Measurements from ENCODE around the gene TLK2. TPM values are rescaled to one million over a fixed set of nuclear protein-coding genes. Genes with fewer than 3 reads are reported as not detected.

TLK2 gene
- total and polyA plus RNA-seq, 2 experiments from 2014 or later = 19.6 to 56.1 TPM

GRCh38 chr17:62614142-62614541 is 135.5 kb downstream of the TLK2 start:
- H3K27ac Mint-ChIP-seq = no peak overlapping the region; the same call in 1 of the 2 replicates

More at GRCh38 chr17:62614142-62614541, 135.5 kb downstream of the TLK2 start:
- Histone ChIP-seq H3K79me2 (replicated peaks; ENCODE audit: insufficient read depth) (0 out of 2 replicates have a peak, but pooled peaks cover 4% of the 10 kb centered on the region), H3K36me3 (ENCODE audit: insufficient read depth) (peaks cover 7% of the 10 kb centered on the region; the same call in 1 of the 2 replicates), H3K27me3 (ENCODE audit: insufficient read depth) (no peaks in the 10 kb centered on the region), H3K4me2 (no peak overlapping the region), H3K9me2 (ENCODE audit: insufficient read depth) (no peaks in the 10 kb centered on the region), H4K20me1 (replicated peaks; ENCODE audit: insufficient read depth) (no peaks in the 10 kb centered on the region; the same call in 1 of the 2 replicates), H3K27ac (ENCODE audit: low read depth) (no peak overlapping the region; the same call in 1 of the 2 replicates), H3K4me3 (no peak overlapping the region), H2AFZ (no peak overlapping the region), H3F3A (replicated peaks; ENCODE audit: low read depth) (peaks cover 6% of the 10 kb centered on the region; the same call in 1 of the 2 replicates), H3K4me1 (ENCODE audit: insufficient read depth) (peaks cover 16% of the 10 kb centered on the region)
- TF ChIP-seq ZNF114 (CRISPR knock-in tag; IDR thresholded peaks at IDR 0.05) = no peak
- no peak for TF ChIP-seq STAT1 (IDR thresholded peaks at IDR 0.05; ENCODE audit: unreplicated experiment)
- no peak for TF ChIP-seq EZH2phosphoT487 (IDR thresholded peaks at IDR 0.05; ENCODE audit: unreplicated experiment)
- TF ChIP-seq ZNF331 (CRISPR knock-in tag; IDR thresholded peaks at IDR 0.05; ENCODE audit: low read depth) = no peak
- no peak for TF ChIP-seq CREB1 (CRISPR knock-in tag; IDR thresholded peaks at IDR 0.05; ENCODE audit: low read depth)
- TF ChIP-seq CTCF (conservative IDR thresholded peaks at IDR 0.05; ENCODE audit: low read depth in 2 of 2) = no peak
- no peak for TF ChIP-seq NANOG (IDR thresholded peaks at IDR 0.05; ENCODE audit: borderline replicate concordance)
- no peak for TF ChIP-seq REST (IDR thresholded peaks at IDR 0.05; ENCODE audit: unreplicated experiment)
- TF ChIP-seq ZNF462 (CRISPR knock-in tag; IDR thresholded peaks at IDR 0.05) = no peak
- TF ChIP-seq JUNB (IDR thresholded peaks at IDR 0.05; ENCODE audit: unreplicated experiment) = no peak
- TF ChIP-seq POLR2AphosphoS5 (IDR thresholded peaks at IDR 0.05; ENCODE audit: low read depth) = no peak
- no peak for TF ChIP-seq EZH2 (IDR thresholded peaks at IDR 0.05; ENCODE audit: low read depth, unreplicated experiment)
- no peak for TF ChIP-seq ETS1 (IDR thresholded peaks at IDR 0.05)
- H3K27me3 Mint-ChIP-seq (ENCODE audit: insufficient read depth, low read depth, poor library complexity) = peaks cover 6% of the 10 kb centered on the region
- no peak overlapping the region; the same call in 2 of the 3 replicates for H3K4me3 Mint-ChIP-seq
- H3K9me3 Mint-ChIP-seq = no peaks in the 10 kb centered on the region
- no peak for DNase-seq (ENCODE audit: low spot score)
- peaks cover 23% of the 10 kb centered on the region for H3K4me1 Mint-ChIP-seq
- peaks cover 31% of the 10 kb centered on the region for H3K36me3 Mint-ChIP-seq (ENCODE audit: low read depth)
- ATAC-seq = no peak
